Dendritic cell treated with granulocyte-macrophage colony-stimulating factor and Interleukin-4, amounts not matched to agents 40 ng/mL and 50 ng/mL, for 4 days (primary cell): ENCODE data around the gene KCNC1.

Experiments used
- H3K27ac Mint-ChIP-seq: one replicate; pipeline ENCODE4 v1.8.0; 2022; ENCODE audit warnings: mild to moderate bottlenecking, mixed read lengths
- H3K27me3 Mint-ChIP-seq: one replicate; pipeline ENCODE4 v1.8.0; 2022; ENCODE audit warnings: mild to moderate bottlenecking, mixed read lengths
- H3K36me3 Mint-ChIP-seq: one replicate; pipeline ENCODE4 v1.8.0; 2022; ENCODE audit warnings: low read depth, mixed read lengths
- H3K4me1 Mint-ChIP-seq: one replicate; pipeline ENCODE4 v1.8.0; 2022; ENCODE audit warnings: low read depth, mixed read lengths
- H3K4me3 Mint-ChIP-seq: one replicate; pipeline ENCODE4 v1.8.0; 2022; ENCODE audit warnings: mild to moderate bottlenecking, moderate library complexity, mixed read lengths
- H3K9me3 Mint-ChIP-seq: one replicate; pipeline ENCODE4 v1.8.0; 2022; ENCODE audit warnings: mixed read lengths
- intact Hi-C: fragments of 100-400 bp; cut with micrococcal nuclease; formaldehyde crosslinking; loops from one replicate; pipeline ENCODE4 v1.15.0; 2022

The KCNC1 gene

DNA sequence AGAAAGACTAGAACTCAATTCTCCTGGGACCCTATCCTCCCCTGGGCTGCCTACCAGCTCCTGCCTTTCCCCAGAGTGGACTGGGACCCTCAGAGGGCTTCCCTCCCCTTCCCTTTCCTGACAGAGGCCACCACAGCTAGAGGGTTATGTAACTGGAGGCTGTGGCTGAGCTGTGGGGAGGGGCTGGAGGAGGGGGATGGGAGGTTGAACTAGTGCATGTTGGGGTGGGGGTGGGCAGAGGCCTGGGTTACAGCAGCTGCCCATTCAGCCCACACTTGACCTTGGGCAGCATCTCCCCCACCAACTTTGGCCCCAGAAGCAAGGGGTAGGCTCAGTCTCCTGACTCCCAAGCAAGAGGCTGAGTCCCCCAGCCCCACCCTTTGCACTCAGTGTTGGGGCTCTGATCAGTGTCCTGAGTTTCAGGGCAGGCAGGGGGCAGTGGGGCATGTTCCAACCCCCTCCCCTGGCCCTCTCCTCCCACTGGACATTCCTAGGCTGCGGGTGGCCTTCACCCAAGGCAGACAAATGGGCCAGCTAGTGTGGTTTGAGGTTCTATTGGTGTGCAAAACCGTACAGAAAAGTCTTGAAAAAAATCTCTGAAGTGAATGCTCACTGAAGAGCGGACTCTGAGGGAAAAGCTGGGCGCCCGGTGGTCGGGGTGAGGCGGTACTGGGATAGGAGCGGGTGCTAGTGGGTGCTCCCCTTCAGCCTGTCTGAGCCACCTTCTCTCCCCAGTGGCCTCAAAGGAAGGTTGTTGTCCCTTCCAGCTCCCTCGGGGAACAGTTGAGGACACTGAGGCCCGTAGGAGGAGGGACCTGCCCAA is 3.8 kb downstream of the KCNC1 start:
- Mint-ChIP-seq H3K4me3 (no peak overlapping the region), H3K9me3 (no peaks in the 10 kb centered on the region), H3K36me3 (no peaks in the 10 kb centered on the region), H3K4me1 (no peaks in the 10 kb centered on the region), H3K27ac (no peak overlapping the region), H3K27me3 (peaks cover 42% of the 10 kb centered on the region)
- intact Hi-C loops = no loop called here

- H3K4me1 Mint-ChIP-seq = no peaks in the 10 kb centered on the region
- H3K36me3 Mint-ChIP-seq = no peaks in the 10 kb centered on the region
- intact Hi-C loops = no loop called here
- no peak overlapping the region for H3K27ac Mint-ChIP-seq
- no peaks in the 10 kb centered on the region for H3K9me3 Mint-ChIP-seq
- peaks cover 32% of the 10 kb centered on the region for H3K27me3 Mint-ChIP-seq
- H3K4me3 Mint-ChIP-seq = no peak overlapping the region
These were observed 5.4 kb downstream of the KCNC1 start for GRCh38 chr11:17739945-17740338.

GRCh38 chr11:17740649-17741235 is 6.2 kb downstream of the KCNC1 start:
- no peaks in the 10 kb centered on the region for H3K36me3 Mint-ChIP-seq
- no peak overlapping the region for H3K4me3 Mint-ChIP-seq
- H3K27me3 Mint-ChIP-seq = peaks cover 28% of the 10 kb centered on the region
- H3K27ac Mint-ChIP-seq = no peak overlapping the region
- intact Hi-C loops = no loop called here
- H3K4me1 Mint-ChIP-seq = no peaks in the 10 kb centered on the region
- H3K9me3 Mint-ChIP-seq = no peaks in the 10 kb centered on the region

DNA sequence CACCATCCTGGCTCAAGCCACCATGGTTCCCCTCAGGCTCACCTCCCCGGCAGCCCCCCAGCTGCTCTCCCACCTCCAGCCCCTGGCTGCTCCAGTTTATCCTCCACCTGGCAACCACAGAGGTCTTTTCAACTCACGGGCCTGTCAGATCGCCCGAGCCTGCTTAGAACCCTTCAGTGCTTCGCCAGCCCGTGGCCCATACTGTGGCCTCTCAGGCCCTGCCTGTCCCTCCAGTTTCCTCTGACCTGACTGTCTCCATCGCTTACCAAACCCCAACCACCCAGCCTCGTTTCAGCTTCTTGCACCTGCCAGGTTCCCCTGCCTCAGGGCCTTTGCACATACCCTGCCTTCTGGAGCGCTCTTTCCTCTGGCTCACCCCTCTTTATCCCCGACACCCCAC is 6.9 kb downstream of the KCNC1 start:
- Mint-ChIP-seq H3K27ac (no peak overlapping the region), H3K4me1 (no peaks in the 10 kb centered on the region), H3K36me3 (no peaks in the 10 kb centered on the region), H3K4me3 (no peak overlapping the region), H3K9me3 (no peaks in the 10 kb centered on the region), H3K27me3 (peaks cover 22% of the 10 kb centered on the region)
- intact Hi-C loops = no loop called here

- H3K27me3 Mint-ChIP-seq = peaks cover 16% of the 10 kb centered on the region
- intact Hi-C loops = no loop called here
- no peaks in the 10 kb centered on the region for H3K36me3 Mint-ChIP-seq
- H3K4me3 Mint-ChIP-seq = no peak overlapping the region
- H3K4me1 Mint-ChIP-seq = no peaks in the 10 kb centered on the region
- no peaks in the 10 kb centered on the region for H3K9me3 Mint-ChIP-seq
- no peak overlapping the region for H3K27ac Mint-ChIP-seq
These were observed 7.4 kb downstream of the KCNC1 start for GRCh38 chr11:17742019-17742418.

DNA sequence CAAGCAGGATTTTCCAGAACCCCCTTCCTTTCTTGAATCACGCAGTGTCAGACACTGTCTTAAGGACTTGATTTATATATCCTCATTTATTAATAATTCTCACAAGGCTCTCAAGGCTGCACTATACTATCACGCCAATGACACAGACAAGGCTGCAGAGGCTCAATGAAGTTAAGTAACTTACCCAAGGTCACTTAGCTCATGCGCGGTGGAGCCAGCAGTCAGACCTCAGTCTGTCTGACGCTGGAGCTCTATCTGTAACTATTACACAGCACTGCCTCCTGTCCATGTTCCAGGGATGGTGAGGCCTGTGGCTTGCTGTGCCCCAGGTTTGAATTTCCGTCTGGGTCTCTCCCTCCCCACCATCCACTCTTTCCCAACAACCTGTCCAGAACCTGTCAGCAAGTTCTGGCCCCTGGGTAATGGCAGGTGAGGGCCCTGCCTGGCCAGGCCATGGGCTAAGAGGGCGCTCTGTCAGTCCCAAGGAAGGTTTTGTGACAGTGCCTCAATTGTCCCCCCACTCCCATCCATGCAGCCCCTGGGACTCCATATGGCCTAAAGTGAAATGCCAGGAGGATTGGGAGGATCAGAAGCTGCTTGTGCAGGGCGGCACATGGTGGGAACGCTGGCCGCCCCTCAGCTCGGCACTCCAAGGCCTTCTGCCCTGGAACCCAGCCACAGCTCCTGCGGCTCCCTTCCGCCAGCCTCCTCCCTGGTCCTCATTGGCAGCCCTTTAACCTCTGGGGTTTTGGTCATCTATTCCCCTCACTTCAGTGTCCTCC is 8.6 kb downstream of the KCNC1 start:
- Mint-ChIP-seq H3K27me3 (peaks cover 7% of the 10 kb centered on the region), H3K4me3 (no peak overlapping the region), H3K9me3 (no peaks in the 10 kb centered on the region), H3K36me3 (no peaks in the 10 kb centered on the region), H3K4me1 (no peaks in the 10 kb centered on the region), H3K27ac (no peak overlapping the region)
- intact Hi-C loops = no loop called here

- Mint-ChIP-seq H3K4me1 (no peaks in the 10 kb centered on the region), H3K27ac (no peak overlapping the region), H3K4me3 (no peak overlapping the region), H3K36me3 (no peaks in the 10 kb centered on the region), H3K9me3 (no peaks in the 10 kb centered on the region), H3K27me3 (peaks cover 7% of the 10 kb centered on the region)
- intact Hi-C loops = no loop called here
These were observed 9.2 kb downstream of the KCNC1 start for GRCh38 chr11:17743808-17744119.

GRCh38 chr11:17744151-17744940 is 9.8 kb downstream of the KCNC1 start:
- no peak overlapping the region for H3K4me3 Mint-ChIP-seq
- H3K9me3 Mint-ChIP-seq = no peaks in the 10 kb centered on the region
- H3K36me3 Mint-ChIP-seq = no peaks in the 10 kb centered on the region
- no peaks in the 10 kb centered on the region for H3K4me1 Mint-ChIP-seq
- no peak overlapping the region for H3K27ac Mint-ChIP-seq
- H3K27me3 Mint-ChIP-seq = peaks cover 7% of the 10 kb centered on the region
- intact Hi-C loops = no loop called here

DNA sequence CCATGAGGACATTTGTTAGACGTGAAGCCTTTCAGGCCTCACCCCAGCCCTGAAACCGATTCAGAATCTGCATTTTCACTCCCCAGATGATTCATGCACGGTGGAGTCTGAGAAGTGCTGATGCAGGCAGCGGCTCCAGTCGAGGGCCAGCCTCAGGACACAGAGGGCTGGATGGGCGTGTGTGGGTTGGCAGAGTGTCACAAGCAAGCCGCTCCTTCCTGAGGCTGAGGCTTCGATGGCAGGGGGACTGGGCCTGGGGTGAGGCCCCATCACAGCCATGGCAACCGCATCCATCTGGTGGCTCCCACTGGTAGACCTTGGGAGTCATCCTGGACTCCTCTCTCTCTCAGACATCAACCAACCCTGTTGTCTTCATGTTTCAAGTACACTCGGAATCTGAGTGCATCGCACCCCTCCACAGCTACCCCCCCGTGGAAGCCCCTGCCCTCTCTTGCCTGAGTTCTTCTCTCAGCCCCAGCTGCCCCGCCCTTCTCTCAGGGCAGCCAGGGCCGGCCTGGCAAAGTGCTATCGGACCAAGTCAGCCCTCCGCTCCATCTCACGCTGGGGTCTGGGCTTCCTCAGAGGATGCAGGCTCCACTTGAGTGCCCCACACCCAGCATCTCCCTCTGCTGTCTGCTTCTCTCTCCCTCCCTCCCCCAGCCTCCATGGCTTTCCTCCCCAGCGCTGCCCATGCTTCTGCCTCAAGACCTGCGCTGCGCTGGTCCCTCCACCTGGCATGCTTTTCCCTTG is 10.6 kb downstream of the KCNC1 start:
- intact Hi-C loops = no loop called here
- H3K36me3 Mint-ChIP-seq = no peaks in the 10 kb centered on the region
- no peaks in the 10 kb centered on the region for H3K4me1 Mint-ChIP-seq
- no peaks in the 10 kb centered on the region for H3K9me3 Mint-ChIP-seq
- no peak overlapping the region for H3K27ac Mint-ChIP-seq
- no peak overlapping the region for H3K4me3 Mint-ChIP-seq
- peaks cover 7% of the 10 kb centered on the region for H3K27me3 Mint-ChIP-seq

DNA sequence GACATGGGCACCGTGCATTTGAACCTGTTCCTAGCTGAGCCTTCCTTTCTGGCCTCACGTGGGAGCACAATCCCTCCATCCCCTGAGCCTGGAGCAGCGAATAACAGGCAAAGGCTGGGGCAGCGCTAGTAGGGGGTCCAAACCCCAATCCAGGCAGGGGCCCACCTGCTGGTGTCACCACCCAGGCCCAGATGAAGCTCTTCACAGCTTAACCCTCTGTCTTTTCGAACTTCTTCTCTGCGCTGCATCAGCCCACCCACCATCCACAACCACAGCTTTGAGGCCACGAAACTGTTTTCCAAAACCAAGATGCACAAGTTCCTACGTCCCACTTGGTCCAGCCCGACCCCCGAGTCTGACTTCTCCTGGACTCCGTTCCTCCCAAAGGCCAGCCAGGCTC is 11.5 kb downstream of the KCNC1 start:
- H3K27me3 Mint-ChIP-seq = peaks cover 9% of the 10 kb centered on the region
- no peak overlapping the region for H3K27ac Mint-ChIP-seq
- intact Hi-C loops = no loop called here
- H3K4me3 Mint-ChIP-seq = no peak overlapping the region
- no peaks in the 10 kb centered on the region for H3K4me1 Mint-ChIP-seq
- no peaks in the 10 kb centered on the region for H3K36me3 Mint-ChIP-seq
- H3K9me3 Mint-ChIP-seq = no peaks in the 10 kb centered on the region

DNA sequence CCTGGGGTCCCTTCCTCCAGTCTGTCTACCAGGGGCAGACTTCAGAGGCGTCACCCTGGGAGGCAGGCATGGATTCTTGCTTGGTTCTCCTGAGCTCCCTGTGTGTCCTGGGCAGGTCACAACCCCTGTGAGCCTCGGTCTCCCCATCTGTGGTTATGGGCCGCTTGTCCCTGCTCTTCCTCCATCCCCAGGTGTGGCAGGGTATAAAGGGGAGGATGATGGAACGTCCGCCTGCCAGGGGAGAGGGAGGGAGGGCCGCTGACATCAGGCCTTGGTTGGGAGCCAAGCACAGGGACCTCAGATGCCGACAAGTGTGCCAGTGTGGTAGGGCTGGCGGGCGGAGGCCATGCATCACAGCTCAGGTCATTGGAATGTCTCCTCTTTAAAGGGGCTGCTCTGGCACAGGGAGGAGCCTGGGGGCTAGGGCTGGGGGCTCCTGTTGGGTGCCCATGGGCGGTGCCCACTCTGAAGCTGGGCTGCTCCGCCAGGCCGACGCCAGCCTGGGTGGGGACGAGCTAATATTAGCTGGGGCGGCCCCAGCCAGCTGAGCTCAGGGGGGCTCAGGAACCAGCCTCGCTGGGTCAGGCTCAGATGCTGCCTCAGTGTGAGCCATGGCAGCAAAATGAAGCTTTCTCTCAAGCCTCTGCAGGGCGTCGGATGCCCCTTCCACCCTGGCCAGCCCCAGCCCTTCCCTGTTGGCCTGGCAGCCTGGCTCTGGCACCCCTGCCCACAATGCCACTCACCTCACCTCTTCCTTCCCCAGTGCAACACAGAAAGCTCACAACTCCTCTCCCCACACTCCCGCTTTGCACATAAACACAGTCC is 12.8 kb downstream of the KCNC1 start:
- H3K27me3 Mint-ChIP-seq = peaks cover 7% of the 10 kb centered on the region
- intact Hi-C loops = no loop called here
- H3K36me3 Mint-ChIP-seq = no peaks in the 10 kb centered on the region
- no peak overlapping the region for H3K27ac Mint-ChIP-seq
- no peaks in the 10 kb centered on the region for H3K9me3 Mint-ChIP-seq
- H3K4me3 Mint-ChIP-seq = no peak overlapping the region
- H3K4me1 Mint-ChIP-seq = no peaks in the 10 kb centered on the region

DNA sequence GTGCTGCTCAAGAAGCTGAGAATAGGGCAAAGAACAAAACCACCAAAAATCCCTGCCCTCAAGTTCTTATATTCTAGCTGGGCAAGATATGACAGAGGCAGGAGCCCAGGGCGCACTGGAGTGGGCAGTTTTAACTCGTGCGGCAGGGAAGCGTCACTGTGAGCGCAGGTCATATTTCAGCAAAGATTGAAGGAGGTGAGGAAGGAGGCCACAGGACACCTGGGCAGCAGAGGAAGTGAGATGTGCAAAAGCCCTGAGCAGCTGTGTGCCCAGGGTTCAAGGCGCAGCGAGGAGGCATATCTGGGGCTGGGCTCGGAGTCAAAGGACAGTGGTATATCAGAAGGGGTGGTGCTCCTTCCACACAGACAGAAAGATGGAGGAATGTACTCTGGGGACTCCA is 13.5 kb downstream of the KCNC1 start:
- intact Hi-C loops = no loop called here
- H3K36me3 Mint-ChIP-seq = no peaks in the 10 kb centered on the region
- peaks cover 7% of the 10 kb centered on the region for H3K27me3 Mint-ChIP-seq

More for the DNA sequence above, 13.5 kb downstream of the KCNC1 start:
- no peak overlapping the region for H3K4me3 Mint-ChIP-seq
- H3K27ac Mint-ChIP-seq = no peak overlapping the region
- H3K9me3 Mint-ChIP-seq = no peaks in the 10 kb centered on the region
- H3K4me1 Mint-ChIP-seq = no peaks in the 10 kb centered on the region
